Gastroesophageal sphincter (tissue), 3 donors: ENCODE data around the gene SMTN.

Source experiments
- POLR2A ChIP-seq, 2 donors: fragments of 450-650 bp; IDR thresholded peaks; one replicate each; pipeline ENCODE4 v1.6.1; 2017; ENCODE audit warnings: antibody characterized with exemption in 2 of 2, mild to moderate bottlenecking in 2 of 2, moderate library complexity in 1 of 2
- TF ChIP-seq, protein P1 (sequence below), 4 experiments: fragments of 200-600 bp in 2 of 4; fragments of 450-650 bp in 2 of 4; sonication (generic) in 1 of 4; IDR thresholded peaks; one replicate each; pipeline ENCODE4 v1.5.1; 2017 to 2019; ENCODE audit warnings: antibody characterized with exemption in 4 of 4, mild to moderate bottlenecking in 2 of 4, moderate library complexity in 2 of 4

DNA sequence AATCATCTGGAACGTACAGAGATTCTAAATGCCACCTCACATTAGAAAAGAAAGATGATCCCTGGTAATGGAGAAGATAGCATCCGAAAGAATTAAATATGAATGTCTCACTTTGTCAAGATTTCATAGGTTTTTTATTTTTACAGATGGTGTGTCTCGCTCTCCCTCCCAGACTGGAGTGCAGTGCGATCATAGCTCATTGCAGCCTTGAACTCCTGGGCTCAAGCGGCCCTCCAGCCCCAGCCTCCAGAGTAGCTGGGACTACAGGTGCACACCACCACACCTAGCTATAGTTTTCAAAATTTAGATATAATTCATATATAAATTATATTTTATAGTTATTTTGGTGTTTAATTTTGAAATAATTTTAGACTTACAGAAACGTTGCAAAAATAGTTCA lies 16.7 kb upstream of the SMTN start:
- TF ChIP-seq POLR2A (IDR thresholded peaks at IDR 0.05) = no peak
- TF ChIP-seq, protein P1, sequence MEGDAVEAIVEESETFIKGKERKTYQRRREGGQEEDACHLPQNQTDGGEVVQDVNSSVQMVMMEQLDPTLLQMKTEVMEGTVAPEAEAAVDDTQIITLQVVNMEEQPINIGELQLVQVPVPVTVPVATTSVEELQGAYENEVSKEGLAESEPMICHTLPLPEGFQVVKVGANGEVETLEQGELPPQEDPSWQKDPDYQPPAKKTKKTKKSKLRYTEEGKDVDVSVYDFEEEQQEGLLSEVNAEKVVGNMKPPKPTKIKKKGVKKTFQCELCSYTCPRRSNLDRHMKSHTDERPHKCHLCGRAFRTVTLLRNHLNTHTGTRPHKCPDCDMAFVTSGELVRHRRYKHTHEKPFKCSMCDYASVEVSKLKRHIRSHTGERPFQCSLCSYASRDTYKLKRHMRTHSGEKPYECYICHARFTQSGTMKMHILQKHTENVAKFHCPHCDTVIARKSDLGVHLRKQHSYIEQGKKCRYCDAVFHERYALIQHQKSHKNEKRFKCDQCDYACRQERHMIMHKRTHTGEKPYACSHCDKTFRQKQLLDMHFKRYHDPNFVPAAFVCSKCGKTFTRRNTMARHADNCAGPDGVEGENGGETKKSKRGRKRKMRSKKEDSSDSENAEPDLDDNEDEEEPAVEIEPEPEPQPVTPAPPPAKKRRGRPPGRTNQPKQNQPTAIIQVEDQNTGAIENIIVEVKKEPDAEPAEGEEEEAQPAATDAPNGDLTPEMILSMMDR (IDR thresholded peaks at IDR 0.05) = no peak
